ENCODE data around the gene MBNL2.
A peak's percentile ranks its signal among the peaks of the same experiment; 100 is the strongest.

Gene MBNL2

DNA sequence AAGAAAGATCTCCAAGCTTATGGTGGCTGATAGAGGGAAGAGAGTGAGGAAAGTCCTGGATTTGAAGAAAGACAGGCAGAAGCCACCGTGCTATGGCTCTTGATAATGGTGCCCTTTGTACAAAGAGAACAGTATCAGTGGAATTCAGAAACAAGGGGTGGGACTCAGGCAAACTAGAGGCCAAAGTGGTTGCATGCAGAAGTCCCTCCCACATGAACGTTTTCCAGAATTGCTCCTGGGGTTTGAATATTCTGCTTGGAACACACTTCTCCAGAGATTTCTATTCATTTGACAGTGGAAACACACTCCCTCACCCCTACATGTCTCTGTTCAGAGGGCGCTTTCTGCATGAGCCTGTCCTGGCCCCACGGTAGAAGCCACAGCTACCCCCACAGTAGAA lies 10.1 kb upstream of the MBNL2 start:
- no peak for DNase-seq

DNA sequence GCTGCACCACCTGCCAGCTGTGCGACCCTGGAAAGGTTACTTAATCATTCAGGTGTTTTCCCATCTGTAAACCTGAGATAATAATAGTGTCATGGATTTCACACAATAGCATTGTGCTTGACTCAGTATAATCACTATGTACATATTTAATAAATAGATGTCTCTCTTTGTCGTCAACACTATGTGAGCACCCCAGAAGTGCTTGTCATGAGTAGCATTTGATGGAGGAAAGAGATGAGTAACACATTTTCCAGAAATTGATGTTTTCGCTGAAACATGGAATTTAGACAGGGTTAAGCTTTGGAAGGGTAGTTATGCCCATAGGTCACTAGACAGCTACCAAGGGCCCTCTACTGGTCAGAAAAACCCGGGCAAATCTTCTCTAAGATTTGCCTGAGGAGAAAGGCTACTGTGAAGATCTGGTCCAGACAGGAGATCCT lies 9.5 kb upstream of the MBNL2 start:
- no peak for DNase-seq

GRCh38 chr13:97214921-97215320 lies 7.2 kb upstream of the MBNL2 start:
- no peak for DNase-seq

DNA sequence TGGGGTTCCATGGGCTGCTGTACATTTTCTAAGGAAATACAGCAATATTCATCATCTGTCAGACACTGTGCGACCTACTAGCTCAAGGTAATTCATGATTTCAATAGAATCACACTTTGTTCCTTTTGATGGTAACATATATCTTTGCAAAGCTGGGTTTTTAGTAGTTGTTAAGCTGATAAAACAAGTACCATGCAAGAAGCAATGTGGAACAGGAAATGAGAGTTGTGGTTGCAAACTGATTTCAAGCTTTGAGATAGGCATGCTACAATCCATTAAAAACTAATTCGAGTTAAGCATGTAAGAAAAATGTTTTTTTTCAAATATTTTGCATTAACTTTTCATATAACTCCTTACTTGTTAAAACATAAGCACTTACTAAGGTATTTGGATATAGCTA lies 6.8 kb upstream of the MBNL2 start:
- DNase-seq, result no peak

DNA sequence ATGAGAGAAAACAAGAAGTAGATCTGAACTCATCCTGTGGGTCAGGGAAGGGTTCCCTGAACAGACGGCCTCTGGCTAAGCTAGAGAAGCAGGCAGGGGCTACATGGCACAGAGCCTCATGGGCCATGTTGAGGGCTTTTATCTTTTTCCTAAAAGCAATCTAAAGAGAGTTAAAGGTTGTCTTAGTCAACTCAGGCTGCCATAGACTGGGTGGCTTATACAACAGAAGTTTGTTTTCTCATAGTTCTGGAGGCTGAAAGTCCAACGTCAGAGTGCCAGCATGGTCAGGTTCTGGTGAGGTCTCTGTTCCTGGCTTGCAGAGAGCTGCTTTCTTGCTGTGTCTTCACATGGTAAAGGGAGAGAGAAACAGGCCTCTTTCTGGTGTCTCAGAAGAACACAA lies 2.9 kb upstream of the MBNL2 start:
- DNase-seq, result no peak

DNA sequence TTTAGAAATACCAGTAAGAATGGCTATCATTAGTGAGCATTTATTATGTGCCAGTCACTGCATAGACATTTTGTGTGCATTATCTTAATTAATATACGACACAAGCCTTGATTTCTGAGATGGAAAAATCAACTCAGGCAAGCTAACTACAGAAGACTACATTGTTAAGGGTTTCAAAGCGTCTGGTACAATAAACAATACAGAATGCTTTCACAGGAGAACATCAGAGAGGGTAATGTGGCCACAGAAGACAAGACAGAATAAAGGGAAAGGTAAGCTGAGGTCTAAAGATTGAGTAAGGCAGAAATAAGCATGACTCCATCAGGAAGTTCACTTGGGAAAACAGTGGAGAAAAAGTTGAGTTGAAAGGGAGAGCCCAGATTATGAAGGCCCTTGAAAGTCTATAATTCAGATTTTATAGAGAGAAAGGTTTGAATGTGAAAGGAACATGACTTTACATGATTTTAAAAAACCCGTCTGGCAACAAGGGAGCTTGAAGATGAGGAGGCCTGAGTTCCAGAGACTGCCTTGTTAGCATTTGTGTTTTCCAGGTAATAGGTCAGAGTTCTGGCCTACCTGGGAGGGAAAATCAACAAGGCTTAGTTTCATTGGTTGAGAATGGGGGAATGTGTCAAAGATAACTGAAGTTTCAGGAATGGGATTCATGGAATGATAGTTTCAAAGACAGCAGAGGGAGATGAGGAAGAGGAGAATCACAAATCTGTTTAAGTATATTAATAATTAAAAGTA lies 1.8 kb upstream of the MBNL2 start:
- DNase-seq, result no peak

GRCh38 chr13:97221046-97221445 lies 1.1 kb upstream of the MBNL2 start:
- no peak for DNase-seq

- DNase-seq, result no peak
Observed at GRCh38 chr13:97221466-97221865, 667 bp upstream of the MBNL2 start.

GRCh38 chr13:97223037-97223710 lies 1.0 kb downstream of the MBNL2 start:
- DNase-seq, result no peak

- peak; percentile 78 for DNase-seq
Observed at GRCh38 chr13:97223711-97224541, 1.8 kb downstream of the MBNL2 start.

- no peak for DNase-seq
Observed at GRCh38 chr13:97224544-97225300, 2.6 kb downstream of the MBNL2 start.

- DNase-seq, result no peak
Observed at GRCh38 chr13:97225533-97225932, 3.4 kb downstream of the MBNL2 start.

- DNase-seq, result no peak
Observed at GRCh38 chr13:97226013-97226412, 3.9 kb downstream of the MBNL2 start.

GRCh38 chr13:97226788-97227627 lies 4.9 kb downstream of the MBNL2 start:
- DNase-seq, result no peak

- DNase-seq, result no peak
Observed at GRCh38 chr13:97228850-97229521, 6.9 kb downstream of the MBNL2 start.

- no peak for DNase-seq
Observed at GRCh38 chr13:97229699-97230098, 7.6 kb downstream of the MBNL2 start.

- DNase-seq, result no peak
Observed at GRCh38 chr13:97231118-97231828, 9.1 kb downstream of the MBNL2 start.

DNA sequence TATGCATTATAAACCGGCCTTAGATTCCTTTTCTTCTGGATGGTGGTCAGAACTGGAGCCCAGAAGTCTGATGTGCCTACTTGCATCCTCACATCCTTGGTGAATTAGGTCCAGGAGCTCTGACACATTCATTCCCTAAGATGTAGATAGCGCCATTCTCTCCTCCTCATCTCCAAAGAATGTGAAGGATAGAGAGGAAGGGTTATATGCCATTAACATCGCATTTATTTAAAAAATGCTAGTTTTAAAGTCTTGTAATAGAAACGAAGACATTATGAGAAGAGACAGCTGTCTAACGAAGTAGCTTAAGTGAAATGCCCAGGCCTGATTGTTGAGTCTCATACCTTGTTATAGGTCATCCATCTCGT lies 9.7 kb downstream of the MBNL2 start:
- DNase-seq, result peak; percentile 66

DNA sequence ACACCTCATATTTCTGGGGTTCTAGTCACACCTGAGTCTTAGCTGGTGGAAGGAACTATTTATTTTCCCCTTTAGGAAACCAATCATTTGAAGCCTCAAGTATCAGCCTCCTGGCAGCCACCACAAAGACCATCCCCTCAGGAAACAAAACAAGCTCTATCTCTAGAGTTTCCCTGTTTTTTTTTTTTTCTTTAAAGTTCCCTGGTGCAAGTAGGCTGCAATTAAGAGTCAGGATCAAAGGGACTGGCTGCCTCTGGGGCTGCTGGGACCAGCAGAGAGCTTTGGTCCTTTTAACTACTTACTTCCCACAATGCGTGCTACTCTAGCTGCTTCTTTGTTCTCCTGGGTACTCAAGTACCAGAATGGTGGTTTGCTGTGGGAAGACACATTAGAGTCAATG lies 11.4 kb downstream of the MBNL2 start:
- no peak for DNase-seq

DNA sequence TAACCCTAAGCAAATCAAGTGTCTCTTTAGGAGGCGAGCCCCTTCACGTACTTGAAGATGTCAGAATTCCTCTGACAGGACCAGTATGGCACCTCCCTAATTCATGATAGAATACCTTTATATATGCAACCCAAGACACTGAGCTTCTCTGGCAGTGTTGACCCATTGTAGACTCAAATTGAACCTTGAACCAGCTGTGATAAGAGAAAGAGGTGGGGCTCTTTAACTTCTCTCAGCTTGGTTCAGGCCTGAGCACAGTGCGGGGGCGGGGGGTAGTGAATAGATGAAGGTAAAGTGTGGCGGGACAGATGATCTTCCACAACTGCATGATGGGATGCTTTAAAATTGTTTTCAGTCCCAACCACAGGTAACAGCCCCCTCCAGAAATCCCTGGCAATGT lies 12.1 kb downstream of the MBNL2 start:
- DNase-seq, result no peak

GRCh38 chr13:97234742-97235141 lies 12.6 kb downstream of the MBNL2 start:
- DNase-seq, result no peak
